ENCODE results near the gene GPC6. TPM values are rescaled to one million over a fixed set of nuclear protein-coding genes. Genes with fewer than 3 reads are reported as not detected.

GPC6 gene
- polyA plus RNA-seq, 1 of the 3 experiments (the other 2 are of a cell fraction), result 6.7 TPM

GRCh38 chr13:93343097-93343496 is 116.5 kb downstream of the GPC6 start:
- no peak overlapping the region for H3K27ac ChIP-seq (ENCODE audit: low read depth in 2 of 2, low read length in 1 of 2)
- H3K9me3 ChIP-seq, result no peaks in the 10 kb centered on the region
- H3K9ac ChIP-seq, result no peak overlapping the region
- TF ChIP-seq ELF1 (IDR thresholded peaks at IDR 0.05), result no peak
- no peak for TF ChIP-seq FOXM1 (IDR thresholded peaks at IDR 0.05; ENCODE audit: low read depth)
- no peak for TF ChIP-seq IRF3 (IDR thresholded peaks at IDR 0.05; ENCODE audit: low read depth, low read length)
- no peak for TF ChIP-seq JUND (IDR thresholded peaks at IDR 0.05)
- no peak for TF ChIP-seq NFIC (IDR thresholded peaks at IDR 0.05; ENCODE audit: borderline replicate concordance)
- no peak for TF ChIP-seq EZH2phosphoT487 (IDR thresholded peaks at IDR 0.05; ENCODE audit: borderline replicate concordance, low read depth)
- TF ChIP-seq EP300 (IDR thresholded peaks at IDR 0.05; ENCODE audit: borderline replicate concordance in 1 of 2, low read depth in 1 of 2, low read length in 1 of 2), result no peak
- TF ChIP-seq RAD21 (IDR thresholded peaks at IDR 0.05; ENCODE audit: low read length), result no peak
- no peak for TF ChIP-seq YY1 (IDR thresholded peaks at IDR 0.05; ENCODE audit: low read depth)
- no peak for TF ChIP-seq MAX (IDR thresholded peaks at IDR 0.05; ENCODE audit: low read depth)
- TF ChIP-seq FOSL2 (IDR thresholded peaks at IDR 0.05; ENCODE audit: borderline replicate concordance, low read depth), result no peak
- TF ChIP-seq GATA2 (CRISPR knock-in tag; IDR thresholded peaks at IDR 0.05), result no peak
- no peak for TF ChIP-seq SMC3 (IDR thresholded peaks at IDR 0.05; ENCODE audit: low read depth, low read length)
- TF ChIP-seq NRF1 (IDR thresholded peaks at IDR 0.05; ENCODE audit: low read depth, low read length), result no peak
- TF ChIP-seq MEF2A (IDR thresholded peaks at IDR 0.05; ENCODE audit: borderline replicate concordance, low read depth), result no peak
- TF ChIP-seq PBX3 (IDR thresholded peaks at IDR 0.05), result no peak
- TF ChIP-seq RFX5 (IDR thresholded peaks at IDR 0.05; ENCODE audit: low read length), result no peak
- peaks cover under 1 to 5% of the 10 kb centered on the region in 2 experiments; a peak in 1 of 4 replicates for H3K4me1 ChIP-seq (ENCODE audit: control insufficient read depth in 1 of 2, insufficient read depth in 2 of 2, low read depth in 1 of 2, low read length in 1 of 2)
- ChIA-PET POLR2A (no interaction called here), CTCF (no interaction called here)
- no peak overlapping the region for H2AFZ ChIP-seq (ENCODE audit: low read depth)
- no peaks in the 10 kb centered on the region for H3K36me3 ChIP-seq (replicated peaks in 1 of 2; ENCODE audit: control insufficient read depth in 1 of 2, insufficient read depth in 2 of 2, low read length in 1 of 2)
- H3F3A ChIP-seq (replicated peaks; ENCODE audit: insufficient read depth), result no peaks in the 10 kb centered on the region
- no peak overlapping the region for H3K4me2 ChIP-seq
- no peaks in the 10 kb centered on the region for H3K27me3 ChIP-seq (ENCODE audit: insufficient read depth)
- 88% methylated on average over 4 of the region's 4 CpGs for WGBS (ENCODE audit: low lambda C conversion rate)
- H3K4me3 ChIP-seq (ENCODE audit: low read depth in 2 of 2, low read length in 1 of 2), result no peak overlapping the region
- no peaks in the 10 kb centered on the region for H3K79me2 ChIP-seq (ENCODE audit: insufficient read depth)
- no peak for DNase-seq
- H3K9me2 ChIP-seq, result no peaks in the 10 kb centered on the region
- H4K20me1 ChIP-seq (ENCODE audit: insufficient read depth), result no peaks in the 10 kb centered on the region

GRCh38 chr13:93344048-93344705 is 117.6 kb downstream of the GPC6 start:
- H4K20me1 ChIP-seq (ENCODE audit: insufficient read depth), result no peaks in the 10 kb centered on the region
- peaks cover 0 to 5% of the 10 kb centered on the region in 2 experiments; a peak in 1 of 4 replicates for H3K4me1 ChIP-seq (ENCODE audit: control insufficient read depth in 1 of 2, insufficient read depth in 2 of 2, low read depth in 1 of 2, low read length in 1 of 2)
- H3K27ac ChIP-seq (ENCODE audit: low read depth in 2 of 2, low read length in 1 of 2), result no peak overlapping the region
- H3K27me3 ChIP-seq (ENCODE audit: insufficient read depth), result no peaks in the 10 kb centered on the region
- WGBS (ENCODE audit: low lambda C conversion rate), result 85% methylated on average over 3 of the region's 3 CpGs
- H2AFZ ChIP-seq (ENCODE audit: low read depth), result no peak overlapping the region
- H3K9ac ChIP-seq, result no peak overlapping the region
- H3K4me2 ChIP-seq, result no peak overlapping the region
- DNase-seq, result no peak
- H3K9me3 ChIP-seq, result no peaks in the 10 kb centered on the region
- no peak for TF ChIP-seq ZBTB33 (IDR thresholded peaks at IDR 0.05; ENCODE audit: borderline replicate concordance, low read depth)
- TF ChIP-seq RCOR1 (IDR thresholded peaks at IDR 0.05; ENCODE audit: low read length), result no peak
- TF ChIP-seq NRF1 (IDR thresholded peaks at IDR 0.05; ENCODE audit: low read depth, low read length), result no peak
- no peak for TF ChIP-seq FOXM1 (IDR thresholded peaks at IDR 0.05; ENCODE audit: low read depth)
- TF ChIP-seq GATA2 (CRISPR knock-in tag; IDR thresholded peaks at IDR 0.05), result no peak
- TF ChIP-seq MEF2A (IDR thresholded peaks at IDR 0.05; ENCODE audit: borderline replicate concordance, low read depth), result no peak
- no peak for TF ChIP-seq EZH2phosphoT487 (IDR thresholded peaks at IDR 0.05; ENCODE audit: borderline replicate concordance, low read depth)
- no peak for TF ChIP-seq IRF3 (IDR thresholded peaks at IDR 0.05; ENCODE audit: low read depth, low read length)
- TF ChIP-seq SMC3 (IDR thresholded peaks at IDR 0.05; ENCODE audit: low read depth, low read length), result no peak
- TF ChIP-seq RAD21 (IDR thresholded peaks at IDR 0.05; ENCODE audit: low read length), result no peak
- no peaks in the 10 kb centered on the region for H3F3A ChIP-seq (replicated peaks; ENCODE audit: insufficient read depth)
- no peaks in the 10 kb centered on the region for H3K79me2 ChIP-seq (ENCODE audit: insufficient read depth)
- H3K36me3 ChIP-seq (replicated peaks in 1 of 2; ENCODE audit: control insufficient read depth in 1 of 2, insufficient read depth in 2 of 2, low read length in 1 of 2), result no peaks in the 10 kb centered on the region
- no peaks in the 10 kb centered on the region for H3K9me2 ChIP-seq
- no peak overlapping the region for H3K4me3 ChIP-seq (ENCODE audit: low read depth in 2 of 2, low read length in 1 of 2)
- CTCF ChIA-PET, result interaction anchor here (1.2 kb wide), 1 partner anchor 33 kb away, joined by 3 read pairs; no protein-coding TSS in a partner anchor
- POLR2A ChIA-PET, result no interaction called here
